ENCODE results near the gene FRAS1. TPM values are rescaled to one million over a fixed set of nuclear protein-coding genes. Genes with fewer than 3 reads are reported as not detected.
"Not testable (repeated sequence)": the region's sequence is repeated elsewhere in the genome, so short reads cannot be mapped to it uniquely, and the experiment has no call there.

FRAS1 gene
- total RNA-seq, 8 experiments from 2014 or later = 0.59 to 28.6 (median 5.4) TPM

GRCh38 chr4:78197947-78198346 lies 140.8 kb downstream of the FRAS1 start:
- in situ Hi-C loops (cut with MboI; ENCODE audit: low pct_unique_long_range_greater_than_20kb in 2 of 9, low sequenced_read_pairs in 9 of 9, unreplicated experiment in 9 of 9) = no loop called here
- no peak overlapping the region for H3K4me3 ChIP-seq
- peak in 1 of 8 experiments; percentile 18 for ATAC-seq (replicated peaks in 6 of 8)
- H3K4me1 ChIP-seq (replicated peaks in 1 of 2) = peaks cover 0 to 3% of the 10 kb centered on the region in 2 donors
- no peak overlapping the region for H3K27ac ChIP-seq
- WGBS, 10 experiments = 40 to 100% (median 80%) methylated on average over 1 to 3 of the region's 4 CpGs; no CpG with 5 or more reads in 3 of the 10 experiments

- H3K4me1 ChIP-seq (replicated peaks in 1 of 2) = peaks cover 0 to 3% of the 10 kb centered on the region in 2 donors
- peak in 1 of 8 experiments; percentile 63 for ATAC-seq (replicated peaks in 6 of 8)
- whole genome bisulfite sequencing, 10 experiments = 0 to 100% (median 100%) methylated on average over 1 of the region's 1 CpG; no CpG with 5 or more reads in 7 of the 10 experiments
- H3K4me3 ChIP-seq = no peak overlapping the region
- in situ Hi-C loops (cut with MboI; ENCODE audit: low pct_unique_long_range_greater_than_20kb in 2 of 9, low sequenced_read_pairs in 9 of 9, unreplicated experiment in 9 of 9) = no loop called here
- H3K27ac ChIP-seq = no peak overlapping the region
These were observed 142.9 kb downstream of the FRAS1 start for GRCh38 chr4:78199984-78200383.

GRCh38 chr4:78200949-78201348 lies 143.8 kb downstream of the FRAS1 start:
- Histone ChIP-seq H3K4me1 (replicated peaks in 1 of 2) (peaks cover 3 to 8% of the 10 kb centered on the region in 2 donors), H3K4me3 (no peak overlapping the region), H3K27ac (no peak overlapping the region)
- in situ Hi-C loops (cut with MboI; ENCODE audit: low pct_unique_long_range_greater_than_20kb in 2 of 9, low sequenced_read_pairs in 9 of 9, unreplicated experiment in 9 of 9) = no loop called here
- no peak for ATAC-seq (replicated peaks in 6 of 8)
- WGBS, 10 experiments = 0 to 88% (median 33%) methylated on average over 1 of the region's 1 CpG; no CpG with 5 or more reads in 3 of the 10 experiments

- Histone ChIP-seq H3K27ac (no peak overlapping the region), H3K4me1 (replicated peaks in 1 of 2) (peaks cover 3 to 8% of the 10 kb centered on the region in 2 donors), H3K4me3 (no peak overlapping the region)
- in situ Hi-C loops (cut with MboI; ENCODE audit: low pct_unique_long_range_greater_than_20kb in 2 of 9, low sequenced_read_pairs in 9 of 9, unreplicated experiment in 9 of 9) = no loop called here
- WGBS, 10 experiments = 0 to 60% (median 42%) methylated on average over 1 to 2 of the region's 2 CpGs; no CpG with 5 or more reads in 1 of the 10 experiments
- no peak for ATAC-seq (replicated peaks in 6 of 8)
These were observed 147.1 kb downstream of the FRAS1 start for GRCh38 chr4:78204176-78204575.

- 41 to 100% (median 71%) methylated on average over 1 to 2 of the region's 2 CpGs; no CpG with 5 or more reads in 6 of the 10 experiments for WGBS, 10 experiments
- peak in 4 of 8 experiments; percentile 61 to 89 (median 67) for ATAC-seq (replicated peaks in 6 of 8)
- H3K4me1 ChIP-seq (replicated peaks in 1 of 2) = peaks cover 3 to 5% of the 10 kb centered on the region in 2 donors
- H3K4me3 ChIP-seq = no peak overlapping the region
- H3K27ac ChIP-seq = no peak overlapping the region
- in situ Hi-C loops (cut with MboI; ENCODE audit: low pct_unique_long_range_greater_than_20kb in 2 of 9, low sequenced_read_pairs in 9 of 9, unreplicated experiment in 9 of 9) = no loop called here
These were observed 148.5 kb downstream of the FRAS1 start for GRCh38 chr4:78205591-78205990.

- no peak overlapping the region for H3K27ac ChIP-seq
- 71 to 100% (median 92%) methylated on average over 2 to 3 of the region's 3 CpGs; no CpG with 5 or more reads in 2 of the 10 experiments for WGBS, 10 experiments
- in situ Hi-C loops (cut with MboI; ENCODE audit: low pct_unique_long_range_greater_than_20kb in 2 of 9, low sequenced_read_pairs in 9 of 9, unreplicated experiment in 9 of 9) = no loop called here
- no peak overlapping the region for H3K4me3 ChIP-seq
- peaks cover 3 to 5% of the 10 kb centered on the region in 2 donors for H3K4me1 ChIP-seq (replicated peaks in 1 of 2)
- no peak for ATAC-seq (replicated peaks in 6 of 8)
These were observed 150.4 kb downstream of the FRAS1 start for GRCh38 chr4:78207541-78207940.

GRCh38 chr4:78207951-78208350 lies 150.8 kb downstream of the FRAS1 start:
- ATAC-seq (replicated peaks in 6 of 8) = no peak
- Histone ChIP-seq H3K4me3 (no peak overlapping the region), H3K27ac (no peak overlapping the region), H3K4me1 (replicated peaks in 1 of 2) (peaks cover 3 to 5% of the 10 kb centered on the region in 2 donors)
- in situ Hi-C loops (cut with MboI; ENCODE audit: low pct_unique_long_range_greater_than_20kb in 2 of 9, low sequenced_read_pairs in 9 of 9, unreplicated experiment in 9 of 9) = no loop called here
- 0 to 100% (median 65%) methylated on average over 1 to 4 of the region's 6 CpGs for WGBS, 10 experiments

GRCh38 chr4:78208896-78209295 lies 151.8 kb downstream of the FRAS1 start:
- 29 to 100% (median 90%) methylated on average over 1 to 4 of the region's 4 CpGs for WGBS, 10 experiments
- H3K4me1 ChIP-seq (replicated peaks in 1 of 2); H3K4me3 ChIP-seq; in situ Hi-C loops (cut with MboI; ENCODE audit: low pct_unique_long_range_greater_than_20kb in 2 of 9, low sequenced_read_pairs in 9 of 9, unreplicated experiment in 9 of 9); H3K27ac ChIP-seq; ATAC-seq (replicated peaks in 6 of 8): not testable (repeated sequence)

GRCh38 chr4:78210694-78211410 lies 153.7 kb downstream of the FRAS1 start:
- in situ Hi-C loops (cut with MboI; ENCODE audit: low pct_unique_long_range_greater_than_20kb in 2 of 9, low sequenced_read_pairs in 9 of 9, unreplicated experiment in 9 of 9) = no loop called here
- no peak overlapping the region for H3K4me3 ChIP-seq
- 76 to 100% (median 100%) methylated on average over 1 to 6 of the region's 6 CpGs; no CpG with 5 or more reads in 3 of the 10 experiments for WGBS, 10 experiments
- no peaks in the 10 kb centered on the region for H3K4me1 ChIP-seq (replicated peaks in 1 of 2)
- no peak overlapping the region for H3K27ac ChIP-seq
- no peak for ATAC-seq (replicated peaks in 6 of 8)

GRCh38 chr4:78213218-78213617 lies 156.1 kb downstream of the FRAS1 start:
- no peak for ATAC-seq (replicated peaks in 6 of 8)

GRCh38 chr4:78214078-78214477 lies 157.0 kb downstream of the FRAS1 start:
- in situ Hi-C loops (cut with MboI; ENCODE audit: low pct_unique_long_range_greater_than_20kb in 2 of 9, low sequenced_read_pairs in 9 of 9, unreplicated experiment in 9 of 9) = no loop called here
- ATAC-seq (replicated peaks in 6 of 8) = no peak
- Histone ChIP-seq H3K4me1 (replicated peaks in 1 of 2) (peaks cover 2 to 6% of the 10 kb centered on the region in 2 donors), H3K4me3 (no peak overlapping the region), H3K27ac (no peak overlapping the region)

More at GRCh38 chr4:78213218-78213617, 156.1 kb downstream of the FRAS1 start:
- Histone ChIP-seq H3K4me1 (replicated peaks in 1 of 2) (peaks cover 0 to 2% of the 10 kb centered on the region in 2 donors), H3K27ac (no peak overlapping the region), H3K4me3 (no peak overlapping the region)
- 27 to 100% (median 63%) methylated on average over 1 to 3 of the region's 3 CpGs; no CpG with 5 or more reads in 1 of the 10 experiments for WGBS, 10 experiments
- in situ Hi-C loops (cut with MboI; ENCODE audit: low pct_unique_long_range_greater_than_20kb in 2 of 9, low sequenced_read_pairs in 9 of 9, unreplicated experiment in 9 of 9) = no loop called here

- Histone ChIP-seq H3K4me3 (no peak overlapping the region), H3K4me1 (replicated peaks in 1 of 2) (peaks cover 2 to 6% of the 10 kb centered on the region in 2 donors), H3K27ac (no peak overlapping the region)
- in situ Hi-C loops (cut with MboI; ENCODE audit: low pct_unique_long_range_greater_than_20kb in 2 of 9, low sequenced_read_pairs in 9 of 9, unreplicated experiment in 9 of 9) = no loop called here
- ATAC-seq (replicated peaks in 6 of 8) = no peak
- WGBS, 10 experiments = 100% methylated on average over 1 to 2 of the region's 2 CpGs; no CpG with 5 or more reads in 7 of the 10 experiments
These were observed 160.4 kb downstream of the FRAS1 start for GRCh38 chr4:78217557-78217956.

- 95 to 100% (median 100%) methylated on average over 1 to 2 of the region's 2 CpGs; no CpG with 5 or more reads in 7 of the 10 experiments for WGBS, 10 experiments
- peaks cover 2 to 10% of the 10 kb centered on the region in 2 donors for H3K4me1 ChIP-seq (replicated peaks in 1 of 2)
- no peak overlapping the region for H3K27ac ChIP-seq
- in situ Hi-C loops (cut with MboI; ENCODE audit: low pct_unique_long_range_greater_than_20kb in 2 of 9, low sequenced_read_pairs in 9 of 9, unreplicated experiment in 9 of 9) = no loop called here
- no peak overlapping the region for H3K4me3 ChIP-seq
- peak in 5 of 8 experiments; percentile 50 to 93 (median 78) for ATAC-seq (replicated peaks in 6 of 8)
These were observed 161.1 kb downstream of the FRAS1 start for GRCh38 chr4:78218260-78218659.
